GM12878 (cell line): ENCODE data around the gene RNF41. TPM values are rescaled to one million over a fixed set of nuclear protein-coding genes. Genes with fewer than 3 reads are reported as not detected.
A peak's percentile ranks its signal among the peaks of the same experiment; 100 is the strongest.

ENCODE experiments used
- ATAC-seq: fragments of 200-7000 bp; cut with Tn5 transposase; 3 replicates; pipeline ENCODE4 v1.9.1; 2020; ENCODE audit warnings: mild to moderate bottlenecking, moderate library complexity
- BruUV-seq: library from RNA; stranded (reverse); fragments of 400-500 nt; replicated peaks from 2 replicates; lab custom pipeline; 2021; lab: Mats Ljungman, UMichigan
- CTCF ChIA-PET: fragments of 300-600 bp; sonication (Branson Sonifier 250); formaldehyde crosslinking; extraction: SDS; loops from one replicate; lab custom pipeline; 2021; ENCODE audit warnings: inconsistent platforms; lab: Yijun Ruan, JAX
- POLR2A ChIA-PET: fragments of 350-600 bp; formaldehyde crosslinking; extraction: SDS; loops from one replicate; lab custom pipeline; 2021; ENCODE audit warnings: inconsistent platforms; lab: Charles Lee
- RAD21 ChIA-PET: fragments of 300-600 bp; sonication (Branson Sonifier 250); formaldehyde crosslinking; loops from one replicate; lab custom pipeline; 2023; ENCODE audit warnings: antibody characterized with exemption; ENCODE audit not compliant: unreplicated experiment; lab: Charles Lee
- SMC1A ChIA-PET: fragments of 300-600 bp; sonication (Branson Sonifier 250); formaldehyde crosslinking; loops from one replicate; lab custom pipeline; 2023; ENCODE audit not compliant: unreplicated experiment, uncharacterized antibody; lab: Charles Lee
- DNase-seq: peaks from one replicate; pipeline ENCODE4 v3.0.0-alpha.2; 2011; ENCODE audit warnings: low read depth, low spot score
- FAIRE-seq: peaks from 3 replicates; lab custom pipeline; 2011; peaks lifted over from hg19 to GRCh38; lab: Jason Lieb, UNC
- H2AFZ ChIP-seq: 2 replicates; pipeline ENCODE4 v1.6.0; 2011; ENCODE audit warnings: low read depth, low read length, control low read depth; ENCODE audit not compliant: control insufficient read depth
- H3K27ac ChIP-seq: 2 replicates; pipeline ENCODE4 v1.5.1; 2011; ENCODE audit warnings: control low read depth; ENCODE audit not compliant: control insufficient read depth, insufficient read depth
- H3K27me3 ChIP-seq, 2 experiments: replicated peaks in 1 of 2; 2 replicates each; pipeline versions ENCODE4 v1.6.0 to v1.6.1; 2011; ENCODE audit warnings: low read length in 1 of 2; ENCODE audit not compliant: control insufficient read depth in 2 of 2, insufficient read depth in 2 of 2
- H3K36me3 ChIP-seq, 2 experiments: 2 replicates each; pipeline ENCODE4 v1.5.1; 2011; ENCODE audit warnings: low read length in 1 of 2; ENCODE audit not compliant: control insufficient read depth in 2 of 2, insufficient read depth in 2 of 2
- H3K4me1 ChIP-seq: 2 replicates; pipeline ENCODE4 v1.6.1; 2011; ENCODE audit warnings: mild to moderate bottlenecking, low read length, moderate library complexity, mixed read lengths; ENCODE audit not compliant: control insufficient read depth, insufficient read depth
- H3K4me2 ChIP-seq: 2 replicates; pipeline ENCODE4 v1.6.0; 2011; ENCODE audit warnings: control low read depth; ENCODE audit not compliant: control insufficient read depth, insufficient read depth
- H3K4me3 ChIP-seq: fragments of 200-600 bp; sonication (generic); 2 replicates; pipeline ENCODE4 v1.5.1; 2016
- H3K79me2 ChIP-seq: 2 replicates; pipeline ENCODE4 v1.6.0; 2011; ENCODE audit warnings: low read length; ENCODE audit not compliant: control insufficient read depth, insufficient read depth
- H3K9ac ChIP-seq: 2 replicates; pipeline ENCODE4 v1.8.0; 2011; ENCODE audit warnings: low read length, control low read depth, mixed read lengths; ENCODE audit not compliant: control insufficient read depth, insufficient read depth
- H3K9me3 ChIP-seq: replicated peaks from 3 replicates; pipeline ENCODE4 v1.5.1; 2011; ENCODE audit warnings: mild to moderate bottlenecking, low read length; ENCODE audit not compliant: control insufficient read depth, insufficient read depth
- H4K20me1 ChIP-seq: 2 replicates; pipeline ENCODE4 v1.6.0; 2011; ENCODE audit not compliant: control insufficient read depth, insufficient read depth
- CBX5 ChIP-seq: sonication (generic); IDR thresholded peaks from 2 replicates; pipeline ENCODE4 v1.6.1; 2016; ENCODE audit warnings: low read depth, moderate library complexity, mild to moderate bottlenecking, inconsistent platforms
- EGR1 ChIP-seq, 2 experiments: IDR thresholded peaks; 1 replicate in 1 of 2; 2 replicates in 1 of 2; pipeline ENCODE4 v1.6.1; 2011 to 2012; ENCODE audit warnings: low read depth in 2 of 2, low read length in 2 of 2, borderline replicate concordance in 1 of 2, mild to moderate bottlenecking in 1 of 2, moderate library complexity in 1 of 2
- ELK1 ChIP-seq: IDR thresholded peaks from 2 replicates; pipeline ENCODE4 v1.6.1; 2012; ENCODE audit warnings: low read depth, low read length, improper control_type of control experiment
- HCFC1 ChIP-seq: fragments of 150-350 bp; IDR thresholded peaks from 2 replicates; pipeline ENCODE4 v1.6.1; 2014; ENCODE audit warnings: low read length
- IRF4 ChIP-seq: IDR thresholded peaks from 2 replicates; pipeline ENCODE4 v1.6.1; 2011; ENCODE audit warnings: low read depth, low read length
- JUNB ChIP-seq: IDR thresholded peaks from 2 replicates; pipeline ENCODE4 v1.6.1; 2016; ENCODE audit warnings: antibody characterized with exemption, mild to moderate bottlenecking
- LARP7 ChIP-seq: fragments of 450-650 bp; IDR thresholded peaks from 2 replicates; pipeline ENCODE4 v1.6.1; 2017; ENCODE audit warnings: mild to moderate bottlenecking
- MYC ChIP-seq: IDR thresholded peaks from 2 replicates; pipeline ENCODE4 v1.6.1; 2011; ENCODE audit warnings: mild to moderate bottlenecking, low read length, moderate library complexity, inconsistent platforms; ENCODE audit not compliant: insufficient read depth, insufficient replicate concordance, insufficient read length, severe bottlenecking
- POLR2AphosphoS2 ChIP-seq: IDR thresholded peaks from 2 replicates; pipeline ENCODE4 v1.6.1; 2011; ENCODE audit warnings: low read depth, mild to moderate bottlenecking, low read length, improper control_type of control experiment, moderate library complexity
- SMC3 ChIP-seq: IDR thresholded peaks from 2 replicates; pipeline ENCODE4 v1.6.1; 2011; ENCODE audit warnings: low read length, improper control_type of control experiment, borderline replicate concordance
- SRF ChIP-seq, 2 experiments: IDR thresholded peaks; 2 replicates each; pipeline ENCODE4 v1.6.1; 2011; ENCODE audit warnings: low read depth in 2 of 2, low read length in 2 of 2, mild to moderate bottlenecking in 1 of 2, moderate library complexity in 1 of 2
- WRNIP1 ChIP-seq: IDR thresholded peaks from 2 replicates; pipeline ENCODE4 v1.6.1; 2011; ENCODE audit warnings: low read depth, low read length, improper control_type of control experiment, borderline replicate concordance
- WGBS: methylation state at CpG from one replicate; pipeline ENCODE4 v1.1.6; 2016; ENCODE audit warnings: low lambda C conversion rate; ENCODE audit not compliant: insufficient replicate concordance, insufficient coverage; ENCODE audit errors: missing lambda C conversion rate; 5-methylcytosine and 5-hydroxymethylcytosine counted together
- in situ Hi-C: fragments of 300-500 bp; cut with MboI; formaldehyde crosslinking; loops from 9 replicates; pipeline ENCODE4 v1.14.3; 2018; ENCODE audit warnings: mixed read lengths
- intact Hi-C: fragments of 100-400 bp; cut with micrococcal nuclease; formaldehyde crosslinking; loops from one replicate; pipeline ENCODE4 v1.14.2; 2022; ENCODE audit not compliant: unreplicated experiment
- polyA plus RNA-seq, 11 experiments: library from polyadenylated mRNA; depleted of rRNA in 4 of 11; unstranded in 6 of 11; stranded (reverse) in 5 of 11; fragments of >200 nt; fragmentation: Nextera tagmentation in 4 of 11; fragmentation: Illumina TruSeq in 1 of 11; extraction: Ambion mirVana in 4 of 11; extraction: Trizol in 1 of 11; gene quantifications; 1 replicate in 1 of 11; 2 replicates in 10 of 11; pipeline versions ENCODE4 v1.2.1 to v1.2.3, GENCODE V29; 2011 to 2016; ENCODE audit warnings: inconsistent platforms in 2 of 11, missing spikeins in 2 of 11, low read depth in 1 of 11
- total RNA-seq, 4 experiments: library from RNA; depleted of rRNA in 3 of 4; stranded (reverse); fragments of >200 nt in 3 of 4; fragmentation: Illumina TruSeq in 1 of 4; extraction: Trizol in 1 of 4; gene quantifications; 2 replicates each; pipeline versions ENCODE4 v1.2.1 to v1.2.3, GENCODE V29; 2013 to 2021
- TF ChIP-seq, protein P1 (sequence below): fragments of 450-650 bp; conservative IDR thresholded peaks from 2 replicates; pipeline ENCODE4 v1.6.1; 2017; ENCODE audit warnings: mild to moderate bottlenecking, moderate library complexity
- TF ChIP-seq, protein P2 (sequence below): fragments of 450-650 bp; IDR thresholded peaks from 2 replicates; pipeline ENCODE4 v1.6.1; 2016; ENCODE audit warnings: mild to moderate bottlenecking, moderate library complexity, borderline replicate concordance

Gene RNF41
- total and polyA plus RNA-seq, 10 of the 15 experiments (the other 5 are each of a cell fraction or from before 2014, with no cell fraction given), result 11.1 to 47.8 (median 30.6) TPM

- no peak for ATAC-seq
- TSS peak; percentile 43 for BruUV-seq
- TF ChIP-seq, protein P1, sequence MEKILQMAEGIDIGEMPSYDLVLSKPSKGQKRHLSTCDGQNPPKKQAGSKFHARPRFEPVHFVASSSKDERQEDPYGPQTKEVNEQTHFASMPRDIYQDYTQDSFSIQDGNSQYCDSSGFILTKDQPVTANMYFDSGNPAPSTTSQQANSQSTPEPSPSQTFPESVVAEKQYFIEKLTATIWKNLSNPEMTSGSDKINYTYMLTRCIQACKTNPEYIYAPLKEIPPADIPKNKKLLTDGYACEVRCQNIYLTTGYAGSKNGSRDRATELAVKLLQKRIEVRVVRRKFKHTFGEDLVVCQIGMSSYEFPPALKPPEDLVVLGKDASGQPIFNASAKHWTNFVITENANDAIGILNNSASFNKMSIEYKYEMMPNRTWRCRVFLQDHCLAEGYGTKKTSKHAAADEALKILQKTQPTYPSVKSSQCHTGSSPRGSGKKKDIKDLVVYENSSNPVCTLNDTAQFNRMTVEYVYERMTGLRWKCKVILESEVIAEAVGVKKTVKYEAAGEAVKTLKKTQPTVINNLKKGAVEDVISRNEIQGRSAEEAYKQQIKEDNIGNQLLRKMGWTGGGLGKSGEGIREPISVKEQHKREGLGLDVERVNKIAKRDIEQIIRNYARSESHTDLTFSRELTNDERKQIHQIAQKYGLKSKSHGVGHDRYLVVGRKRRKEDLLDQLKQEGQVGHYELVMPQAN, result no peak
- TF ChIP-seq SRF (IDR thresholded peaks at IDR 0.05; ENCODE audit: low read depth in 2 of 2, low read length in 2 of 2) (no peak), JUNB (no peak), LARP7 (no peak), CBX5 (no peak), HCFC1 (no peak), ELK1 (no peak), WRNIP1 (no peak), EGR1 (IDR thresholded peaks at IDR 0.05; ENCODE audit: borderline replicate concordance in 1 of 2, low read depth in 2 of 2, low read length in 2 of 2) (no peak), POLR2AphosphoS2 (no peak), SMC3 (no peak), IRF4 (no peak), MYC (no peak)
- TF ChIP-seq, protein P2, sequence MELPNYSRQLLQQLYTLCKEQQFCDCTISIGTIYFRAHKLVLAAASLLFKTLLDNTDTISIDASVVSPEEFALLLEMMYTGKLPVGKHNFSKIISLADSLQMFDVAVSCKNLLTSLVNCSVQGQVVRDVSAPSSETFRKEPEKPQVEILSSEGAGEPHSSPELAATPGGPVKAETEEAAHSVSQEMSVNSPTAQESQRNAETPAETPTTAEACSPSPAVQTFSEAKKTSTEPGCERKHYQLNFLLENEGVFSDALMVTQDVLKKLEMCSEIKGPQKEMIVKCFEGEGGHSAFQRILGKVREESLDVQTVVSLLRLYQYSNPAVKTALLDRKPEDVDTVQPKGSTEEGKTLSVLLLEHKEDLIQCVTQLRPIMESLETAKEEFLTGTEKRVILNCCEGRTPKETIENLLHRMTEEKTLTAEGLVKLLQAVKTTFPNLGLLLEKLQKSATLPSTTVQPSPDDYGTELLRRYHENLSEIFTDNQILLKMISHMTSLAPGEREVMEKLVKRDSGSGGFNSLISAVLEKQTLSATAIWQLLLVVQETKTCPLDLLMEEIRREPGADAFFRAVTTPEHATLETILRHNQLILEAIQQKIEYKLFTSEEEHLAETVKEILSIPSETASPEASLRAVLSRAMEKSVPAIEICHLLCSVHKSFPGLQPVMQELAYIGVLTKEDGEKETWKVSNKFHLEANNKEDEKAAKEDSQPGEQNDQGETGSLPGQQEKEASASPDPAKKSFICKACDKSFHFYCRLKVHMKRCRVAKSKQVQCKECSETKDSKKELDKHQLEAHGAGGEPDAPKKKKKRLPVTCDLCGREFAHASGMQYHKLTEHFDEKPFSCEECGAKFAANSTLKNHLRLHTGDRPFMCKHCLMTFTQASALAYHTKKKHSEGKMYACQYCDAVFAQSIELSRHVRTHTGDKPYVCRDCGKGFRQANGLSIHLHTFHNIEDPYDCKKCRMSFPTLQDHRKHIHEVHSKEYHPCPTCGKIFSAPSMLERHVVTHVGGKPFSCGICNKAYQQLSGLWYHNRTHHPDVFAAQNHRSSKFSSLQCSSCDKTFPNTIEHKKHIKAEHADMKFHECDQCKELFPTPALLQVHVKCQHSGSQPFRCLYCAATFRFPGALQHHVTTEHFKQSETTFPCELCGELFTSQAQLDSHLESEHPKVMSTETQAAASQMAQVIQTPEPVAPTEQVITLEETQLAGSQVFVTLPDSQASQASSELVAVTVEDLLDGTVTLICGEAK, result no peak
Observed at GRCh38 chr12:56241424-56242303, 19.9 kb upstream of the RNF41 start.

More at GRCh38 chr12:56241424-56242303, 19.9 kb upstream of the RNF41 start:
- ChIA-PET RAD21 (no interaction called here), SMC1A (no interaction called here), POLR2A (no interaction called here), CTCF (no interaction called here)
- in situ Hi-C loops (no loop called here), intact Hi-C loops (no loop called here)
- WGBS, result 54% methylated on average over 9 of the region's 9 CpGs
- H3K27me3 ChIP-seq, result no peaks in the 10 kb centered on the region
- H3K9me3 ChIP-seq, result no peaks in the 10 kb centered on the region
- no peak for DNase-seq
- H3K4me3 ChIP-seq, result no peak overlapping the region
- H3K9ac ChIP-seq, result no peak overlapping the region
- FAIRE-seq, result no peak
- H3K4me2 ChIP-seq, result no peak overlapping the region
- H2AFZ ChIP-seq, result no peak overlapping the region
- H3K4me1 ChIP-seq, result no peaks in the 10 kb centered on the region
- H3K27ac ChIP-seq, result no peak overlapping the region
- H4K20me1 ChIP-seq, result no peaks in the 10 kb centered on the region; the same call in 1 of the 2 replicates
- peaks cover 12 to 18% of the 10 kb centered on the region in 2 experiments for H3K36me3 ChIP-seq
- H3K79me2 ChIP-seq, result no peaks in the 10 kb centered on the region
